Motor neuron (in vitro differentiated cells): ENCODE measurements around the gene CLEC10A. TPM values are rescaled to one million over a fixed set of nuclear protein-coding genes. Genes with fewer than 3 reads are reported as not detected.
"Not testable (repeated sequence)": the region's sequence is repeated elsewhere in the genome, so short reads cannot be mapped to it uniquely, and the experiment has no call there.

Source experiments
- ATAC-seq, 8 experiments: fragments of 200-7000 bp; cut with Tn5 transposase; replicated peaks in 6 of 8; 2 replicates each; pipeline ENCODE4 v1.8.0; 2021; ENCODE audit warnings: mild to moderate bottlenecking in 8 of 8, moderate library complexity in 8 of 8
- H3K27ac ChIP-seq, 2 donors: fragments of 250-450 bp; sonication (Bioruptor Pico); 2 replicates each; pipeline ENCODE4 v1.9.0; 2021; ENCODE audit warnings: antibody characterized with exemption in 2 of 2, mild to moderate bottlenecking in 2 of 2, moderate library complexity in 1 of 2
- H3K4me1 ChIP-seq, 2 donors: fragments of 250-450 bp; sonication (Bioruptor Pico); replicated peaks in 1 of 2; 2 replicates each; pipeline ENCODE4 v1.6.1; 2021; ENCODE audit warnings: antibody characterized with exemption in 2 of 2, mild to moderate bottlenecking in 2 of 2, moderate library complexity in 1 of 2
- H3K4me3 ChIP-seq, 5 donors: fragments of 250-450 bp; sonication (Bioruptor Pico); 2 replicates each; pipeline ENCODE4 v1.9.0; 2021; ENCODE audit warnings: antibody characterized with exemption in 5 of 5, mild to moderate bottlenecking in 5 of 5, moderate library complexity in 4 of 5
- WGBS, 10 experiments: fragments of 450-650 bp; shearing (Covaris generic); methylation state at CpG; one replicate each; pipeline ENCODE4 v1.0.0; 2022; 5-methylcytosine and 5-hydroxymethylcytosine counted together
- in situ Hi-C, 9 experiments: fragments of 400-800 bp; cut with MboI; loops; one replicate each; pipeline ENCODE4 v1.15.0; 2021; ENCODE audit warnings: low sequenced_read_pairs in 9 of 9, low pct_unique_long_range_greater_than_20kb in 2 of 9; ENCODE audit not compliant: unreplicated experiment in 9 of 9
- total RNA-seq, 8 experiments: library from RNA; unstranded; fragments of 300-600 nt; gene quantifications; 2 replicates each; pipeline versions ENCODE4 v1.2.3 to v1.2.4, GENCODE V29; 2022

CLEC10A gene
- total RNA-seq, 8 experiments from 2014 or later: 0.09 to 0.38 (median 0.36) TPM; not detected in 5

GRCh38 chr17:7058831-7059447, 21.1 kb downstream of the CLEC10A start:
- in situ Hi-C loops: loop anchor here in 1 of 9 experiments (25.0 kb wide), 1 partner anchor 103 kb away; no protein-coding TSS in a partner anchor
- H3K4me1 ChIP-seq: peaks cover 0 to 17% of the 10 kb centered on the region in 2 donors
- 57 to 85% (median 76%) methylated on average over 2 to 7 of the region's 7 CpGs; no CpG with 5 or more reads in 3 of the 10 experiments for WGBS, 10 experiments
- H3K27ac ChIP-seq: no peak overlapping the region
- no peak overlapping the region for H3K4me3 ChIP-seq
- peak in 2 of 8 experiments; percentile 19 to 22 for ATAC-seq

GRCh38 chr17:7056386-7056785, 23.7 kb downstream of the CLEC10A start:
- no peak overlapping the region for H3K27ac ChIP-seq
- in situ Hi-C loops: loop anchor here in 1 of 9 experiments (25.0 kb wide), 1 partner anchor 106 kb away; no protein-coding TSS in a partner anchor
- WGBS, 10 experiments: 80 to 93% (median 91%) methylated on average over 1 to 4 of the region's 4 CpGs; no CpG with 5 or more reads in 5 of the 10 experiments
- ATAC-seq: no peak
- no peaks in the 10 kb centered on the region for H3K4me1 ChIP-seq
- H3K4me3 ChIP-seq: no peak overlapping the region

GRCh38 chr17:7050583-7050982, 29.5 kb downstream of the CLEC10A start:
- not testable (repeated sequence) for H3K4me3 ChIP-seq, H3K27ac ChIP-seq, ATAC-seq
- WGBS, 10 experiments: 29 to 93% (median 55%) methylated on average over 1 to 4 of the region's 9 CpGs; no CpG with 5 or more reads in 3 of the 10 experiments
- H3K4me1 ChIP-seq: peaks cover 8 to 13% of the 10 kb centered on the region in 2 donors
- in situ Hi-C loops: loop anchor here in 2 of 9 experiments (5.0 to 25.0 kb wide), 2 partner anchors 82 to 112 kb away; no protein-coding TSS in a partner anchor

- in situ Hi-C loops: loop anchor here in 6 of 9 experiments (10.0 to 25.0 kb wide), 5 partner anchors 86 to 513 kb away; partner anchors contain the start of genes SENP3 (in 1 of the 6), SLC2A4 (in 1 of the 6), TNFSF13 (in 1 of the 6) and YBX2 (in 1 of the 6)
- peak in 1 of 8 experiments; percentile 18 for ATAC-seq
- no peak overlapping the region for H3K4me3 ChIP-seq
- peaks cover 8 to 16% of the 10 kb centered on the region in 2 donors for H3K4me1 ChIP-seq
- WGBS, 10 experiments: 0 to 80% (median 62%) methylated on average over 1 to 6 of the region's 6 CpGs
- no peak overlapping the region for H3K27ac ChIP-seq
Measured at GRCh38 chr17:7048968-7049367, 31.1 kb downstream of the CLEC10A start.

DNA sequence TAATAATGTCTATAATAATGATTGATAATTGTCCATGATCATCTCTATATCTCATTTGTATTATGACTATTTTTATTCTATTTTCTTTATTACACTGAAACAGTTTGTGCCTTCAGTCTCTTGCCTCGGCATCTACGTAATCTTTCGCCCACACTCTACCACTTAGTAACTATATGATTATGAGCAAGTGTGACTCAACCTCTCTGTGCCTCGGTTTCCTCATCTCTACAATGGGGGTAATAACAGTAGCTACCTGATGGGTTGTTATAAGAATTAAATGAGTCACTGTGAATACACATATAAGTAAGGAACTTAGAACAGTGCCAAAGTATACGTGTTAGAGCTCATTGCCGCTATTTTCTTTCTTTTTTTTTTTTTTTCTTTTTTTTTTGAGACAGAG, 32.5 kb downstream of the CLEC10A start:
- Histone ChIP-seq H3K4me3 (no peak overlapping the region), H3K4me1 (peaks cover 13 to 30% of the 10 kb centered on the region in 2 donors), H3K27ac (no peak overlapping the region)
- WGBS, 10 experiments: 23 to 98% (median 76%) methylated on average over 4 to 6 of the region's 6 CpGs; no CpG with 5 or more reads in 2 of the 10 experiments
- in situ Hi-C loops: loop anchor here in 6 of 9 experiments (10.0 to 25.0 kb wide), 5 partner anchors 87 to 515 kb away; partner anchors contain the start of genes SENP3 (in 1 of the 6), SLC2A4 (in 1 of the 6), TNFSF13 (in 1 of the 6) and YBX2 (in 1 of the 6)
- no peak for ATAC-seq

DNA sequence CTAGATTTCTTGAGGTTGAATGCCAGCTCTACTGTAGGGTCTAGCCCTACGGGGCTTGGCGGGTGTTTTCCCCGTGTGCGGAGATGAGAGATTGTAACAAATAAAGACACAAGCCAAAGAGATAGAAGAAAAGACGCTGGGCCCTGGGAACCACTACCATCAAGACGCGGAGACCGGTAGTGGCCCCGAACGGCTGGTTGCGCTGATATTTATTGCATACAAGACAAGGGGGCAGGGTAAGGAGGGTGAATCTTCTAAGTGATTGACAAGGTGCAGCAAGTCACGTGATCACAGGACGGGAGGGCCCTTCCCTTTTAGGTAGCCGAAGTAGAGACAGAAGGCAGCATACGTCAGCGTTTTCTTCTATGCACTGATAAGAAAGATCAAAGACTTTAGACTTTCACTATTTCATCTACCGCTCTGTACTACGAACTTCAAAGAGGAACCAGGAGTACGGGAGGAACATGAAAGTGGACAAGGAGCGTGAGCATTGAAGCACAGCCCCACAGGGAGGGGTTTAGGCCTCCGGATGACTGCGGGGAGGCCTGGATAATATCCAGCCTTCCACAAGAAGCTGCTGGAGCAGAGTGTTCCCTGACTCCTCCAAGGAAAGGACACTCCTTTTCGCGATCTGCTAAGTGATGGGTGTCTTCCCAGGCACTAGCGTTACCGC, 33.2 kb downstream of the CLEC10A start:
- in situ Hi-C loops: loop anchor here in 6 of 9 experiments (10.0 to 25.0 kb wide), 5 partner anchors 88 to 515 kb away; partner anchors contain the start of genes SENP3 (in 1 of the 6), SLC2A4 (in 1 of the 6), TNFSF13 (in 1 of the 6) and YBX2 (in 1 of the 6)
- H3K27ac ChIP-seq, ATAC-seq: not testable (repeated sequence)
- H3K4me1 ChIP-seq: peaks cover 13 to 37% of the 10 kb centered on the region in 2 donors
- H3K4me3 ChIP-seq: peak overlapping the region in 1 of 5 donors; percentile 4
- WGBS, 10 experiments: 0 to 39% (median 13%) methylated on average over 1 to 16 of the region's 26 CpGs; no CpG with 5 or more reads in 2 of the 10 experiments

DNA sequence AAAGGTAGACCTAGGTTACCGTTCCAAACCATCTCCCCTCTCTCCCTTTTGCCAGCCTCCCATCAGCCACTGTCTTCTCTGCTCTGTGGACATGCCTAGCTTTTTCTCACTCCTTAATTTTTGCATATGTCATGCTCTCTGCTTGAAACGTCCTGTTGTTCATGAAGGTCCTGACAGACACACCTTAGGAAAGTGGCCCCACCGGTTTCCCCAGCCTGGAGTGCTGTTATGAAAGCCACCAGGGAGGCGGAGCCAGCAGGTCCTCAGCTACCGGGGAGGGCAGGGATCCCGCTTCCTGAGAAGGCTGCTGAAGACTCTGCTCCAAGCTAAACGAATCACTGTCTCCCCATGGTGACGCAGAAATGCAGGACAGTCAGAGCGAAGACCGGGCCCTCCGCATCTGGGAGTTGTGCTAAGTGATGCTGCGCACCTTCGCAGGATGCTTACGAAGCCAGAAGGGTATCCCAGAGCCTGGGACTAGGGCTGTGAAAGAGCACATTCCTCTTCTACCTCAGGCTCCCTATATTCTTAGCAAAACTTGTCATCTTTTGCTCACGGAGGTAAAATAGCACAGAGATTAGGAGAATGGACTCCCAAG, 33.8 kb downstream of the CLEC10A start:
- peaks cover 13 to 42% of the 10 kb centered on the region in 2 donors for H3K4me1 ChIP-seq
- H3K27ac ChIP-seq: no peak overlapping the region
- ATAC-seq: peak; percentile 6 to 26 (median 11)
- WGBS, 10 experiments: 0 to 27% (median 5%) methylated on average over 1 to 10 of the region's 15 CpGs; no CpG with 5 or more reads in 1 of the 10 experiments
- in situ Hi-C loops: loop anchor here in 6 of 9 experiments (10.0 to 25.0 kb wide), 5 partner anchors 89 to 516 kb away; partner anchors contain the start of genes SENP3 (in 1 of the 6), SLC2A4 (in 1 of the 6), TNFSF13 (in 1 of the 6) and YBX2 (in 1 of the 6)
- H3K4me3 ChIP-seq: peak overlapping the region in 3 of 5 donors; percentile 0 to 4 (median 2)

- peak overlapping the region in 1 of 5 donors; percentile 0 for H3K4me3 ChIP-seq
- H3K4me1 ChIP-seq: peaks cover 13 to 42% of the 10 kb centered on the region in 2 donors
- H3K27ac ChIP-seq: no peak overlapping the region
- in situ Hi-C loops: loop anchor here in 6 of 9 experiments (10.0 to 25.0 kb wide), 5 partner anchors 89 to 517 kb away; partner anchors contain the start of genes SENP3 (in 1 of the 6), SLC2A4 (in 1 of the 6), TNFSF13 (in 1 of the 6) and YBX2 (in 1 of the 6)
- ATAC-seq: peak in 6 of 8 experiments; percentile 28 to 61 (median 47)
- 8 to 60% (median 18%) methylated on average over 1 to 4 of the region's 5 CpGs for WGBS, 10 experiments
Measured at GRCh38 chr17:7045492-7046126, 34.4 kb downstream of the CLEC10A start.

- Histone ChIP-seq H3K27ac (no peak within 1 kb of the TSS), H3K4me3 (peak within 1 kb of the TSS in 4 of 5 donors; percentile 2 to 22 (median 16)), H3K4me1 (peaks cover 13 to 42% of the 10 kb centered on the region in 2 donors)
- WGBS, 10 experiments: 3 to 14% (median 6%) methylated on average over 5 to 7 of the region's 58 CpGs; no CpG with 5 or more reads in 7 of the 10 experiments
- ATAC-seq: peak; percentile 45 to 82 (median 72)
- in situ Hi-C loops: loop anchor here in 6 of 9 experiments (10.0 to 25.0 kb wide), 5 partner anchors 91 to 519 kb away; partner anchors contain the start of genes SENP3 (in 1 of the 6), SLC2A4 (in 1 of the 6), TNFSF13 (in 1 of the 6) and YBX2 (in 1 of the 6)
Measured at GRCh38 chr17:7043497-7044198, 36.4 kb downstream of the CLEC10A start, which contains the start of gene SLC16A11. Gene SLC16A11 (minus strand): TSS chr17:7044092. CDS start chr17:7043513, 579 bp downstream.

GRCh38 chr17:7043182-7043496, 36.9 kb downstream of the CLEC10A start:
- no peak overlapping the region for H3K27ac ChIP-seq
- WGBS, 10 experiments: 10 to 35% (median 33%) methylated on average over 2 to 7 of the region's 21 CpGs; no CpG with 5 or more reads in 6 of the 10 experiments
- ATAC-seq: peak; percentile 1 to 39 (median 13)
- in situ Hi-C loops: loop anchor here in 6 of 9 experiments (10.0 to 25.0 kb wide), 5 partner anchors 92 to 519 kb away; partner anchors contain the start of genes SENP3 (in 1 of the 6), SLC2A4 (in 1 of the 6), TNFSF13 (in 1 of the 6) and YBX2 (in 1 of the 6)
- peaks cover 13 to 42% of the 10 kb centered on the region in 2 donors for H3K4me1 ChIP-seq
- peak overlapping the region in 2 of 5 donors; percentile 18 to 22 for H3K4me3 ChIP-seq
